Epithelial cell of proximal tubule (primary cell): ENCODE data around the gene AP1M2. TPM values are rescaled to one million over a fixed set of nuclear protein-coding genes. Genes with fewer than 3 reads are reported as not detected.
"Not testable (repeated sequence)": the region's sequence is repeated elsewhere in the genome, so short reads cannot be mapped to it uniquely, and the experiment has no call there.

Experiments
- DNase-seq: peaks from one replicate; pipeline ENCODE4 v3.0.0-alpha.2; 2011; ENCODE audit warnings: low read depth
- H3K4me3 ChIP-seq: 2 replicates; pipeline ENCODE4 v1.5.1; 2011; ENCODE audit warnings: low read depth, mild to moderate bottlenecking, low read length
- CTCF ChIP-seq: conservative IDR thresholded peaks from 2 replicates; pipeline ENCODE4 v1.5.1; 2012; ENCODE audit warnings: low read depth, mild to moderate bottlenecking, low read length
- total RNA-seq: library from RNA; depleted of rRNA; stranded (reverse); fragments of >200 nt; gene quantifications from 2 replicates; pipeline ENCODE4 v1.2.3, GENCODE V29; 2015

The AP1M2 gene
- total RNA-seq, 1 donor from 2014 or later, result 39.7 TPM

- no peak overlapping the region for H3K4me3 ChIP-seq
- TF ChIP-seq CTCF, result peak; percentile 8
- no peak for DNase-seq
These were observed 32.1 kb downstream of the AP1M2 start for GRCh38 chr19:10554760-10555609.

- DNase-seq, result no peak
- no peak overlapping the region for H3K4me3 ChIP-seq
- no peak for TF ChIP-seq CTCF
These were observed 33.1 kb downstream of the AP1M2 start for GRCh38 chr19:10553943-10554381.

GRCh38 chr19:10553087-10553667, 33.9 kb downstream of the AP1M2 start:
- no peak overlapping the region for H3K4me3 ChIP-seq
- no peak for TF ChIP-seq CTCF
- no peak for DNase-seq

GRCh38 chr19:10552510-10553053, 34.5 kb downstream of the AP1M2 start:
- DNase-seq, result no peak
- no peak overlapping the region for H3K4me3 ChIP-seq

GRCh38 chr19:10551698-10552301, 35.3 kb downstream of the AP1M2 start:
- peak; percentile 43 for TF ChIP-seq CTCF
- H3K4me3 ChIP-seq, result no peak overlapping the region
- no peak for DNase-seq

More at GRCh38 chr19:10552510-10553053, 34.5 kb downstream of the AP1M2 start:
- no peak for TF ChIP-seq CTCF

GRCh38 chr19:10551006-10551405, 36.1 kb downstream of the AP1M2 start:
- not testable (repeated sequence) for DNase-seq, H3K4me3 ChIP-seq

GRCh38 chr19:10550336-10550735, 36.8 kb downstream of the AP1M2 start:
- TF ChIP-seq CTCF, result no peak
- DNase-seq, result no peak

More at GRCh38 chr19:10550336-10550735, 36.8 kb downstream of the AP1M2 start:
- H3K4me3 ChIP-seq, result no peak overlapping the region
